Measurements from ENCODE around the gene CCDC185.

DNA sequence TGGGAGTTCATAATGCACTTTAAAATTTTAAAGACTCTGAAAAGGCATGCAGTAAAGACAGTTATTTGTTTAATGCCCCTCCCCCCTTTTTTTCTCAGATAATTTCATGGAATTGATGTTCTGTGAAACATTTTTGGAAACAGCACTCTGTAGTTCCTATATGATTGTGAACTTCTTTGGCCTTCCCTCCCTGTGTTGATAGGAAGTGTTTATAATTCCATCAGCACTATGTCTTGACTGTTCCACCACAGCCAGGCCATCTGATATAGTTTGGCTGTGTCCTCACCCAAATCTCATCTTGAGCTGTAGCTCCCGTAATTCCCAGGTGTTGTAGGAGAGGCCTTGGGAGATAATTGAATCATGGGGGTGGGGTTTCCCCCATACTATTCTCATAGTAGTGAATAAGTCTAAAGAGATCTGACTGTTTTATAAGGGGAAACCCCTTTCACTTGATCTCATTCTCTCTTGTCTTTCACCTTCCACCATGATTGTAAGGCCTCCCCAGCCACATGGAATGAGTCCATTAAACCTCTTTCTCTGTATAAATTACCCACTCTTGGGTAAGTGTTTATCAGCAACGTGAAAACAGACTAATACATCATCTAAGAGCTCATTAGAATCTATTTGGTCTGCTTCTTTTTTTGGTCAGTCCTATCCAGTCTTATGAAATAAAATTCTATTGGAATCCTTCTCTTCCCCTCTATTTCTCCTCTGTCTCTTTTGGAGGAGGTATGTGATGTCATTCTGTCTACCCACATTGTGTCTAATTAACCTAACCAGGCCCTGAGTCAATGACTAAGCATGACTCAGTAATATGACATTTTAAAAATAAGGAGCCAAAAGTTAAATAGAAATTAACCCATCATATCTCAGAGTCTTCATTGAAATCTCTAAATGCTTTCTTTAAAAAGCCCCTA lies 8.9 kb downstream of the CCDC185 start:
- TF ChIP-seq, protein P1, sequence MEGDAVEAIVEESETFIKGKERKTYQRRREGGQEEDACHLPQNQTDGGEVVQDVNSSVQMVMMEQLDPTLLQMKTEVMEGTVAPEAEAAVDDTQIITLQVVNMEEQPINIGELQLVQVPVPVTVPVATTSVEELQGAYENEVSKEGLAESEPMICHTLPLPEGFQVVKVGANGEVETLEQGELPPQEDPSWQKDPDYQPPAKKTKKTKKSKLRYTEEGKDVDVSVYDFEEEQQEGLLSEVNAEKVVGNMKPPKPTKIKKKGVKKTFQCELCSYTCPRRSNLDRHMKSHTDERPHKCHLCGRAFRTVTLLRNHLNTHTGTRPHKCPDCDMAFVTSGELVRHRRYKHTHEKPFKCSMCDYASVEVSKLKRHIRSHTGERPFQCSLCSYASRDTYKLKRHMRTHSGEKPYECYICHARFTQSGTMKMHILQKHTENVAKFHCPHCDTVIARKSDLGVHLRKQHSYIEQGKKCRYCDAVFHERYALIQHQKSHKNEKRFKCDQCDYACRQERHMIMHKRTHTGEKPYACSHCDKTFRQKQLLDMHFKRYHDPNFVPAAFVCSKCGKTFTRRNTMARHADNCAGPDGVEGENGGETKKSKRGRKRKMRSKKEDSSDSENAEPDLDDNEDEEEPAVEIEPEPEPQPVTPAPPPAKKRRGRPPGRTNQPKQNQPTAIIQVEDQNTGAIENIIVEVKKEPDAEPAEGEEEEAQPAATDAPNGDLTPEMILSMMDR (IDR thresholded peaks at IDR 0.05; ENCODE audit: low read depth, low read length) = no peak
- TF ChIP-seq MYC (IDR thresholded peaks at IDR 0.05; ENCODE audit: low read depth, low read length) (no peak), POLR2A (IDR thresholded peaks at IDR 0.05; ENCODE audit: extremely low read depth, insufficient read length) (no peak)
- TF ChIP-seq, protein P2, sequence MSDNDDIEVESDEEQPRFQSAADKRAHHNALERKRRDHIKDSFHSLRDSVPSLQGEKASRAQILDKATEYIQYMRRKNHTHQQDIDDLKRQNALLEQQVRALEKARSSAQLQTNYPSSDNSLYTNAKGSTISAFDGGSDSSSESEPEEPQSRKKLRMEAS (IDR thresholded peaks at IDR 0.05; ENCODE audit: low read depth, low read length) = no peak

All from NB4 (cell line).